Measurements from ENCODE around the gene PROKR1. TPM values are rescaled to one million over a fixed set of nuclear protein-coding genes. Genes with fewer than 3 reads are reported as not detected.

The PROKR1 gene
- total RNA-seq, 1 donor from 2014 or later, result not detected

GRCh38 chr2:68684197-68684596, 40.8 kb downstream of the PROKR1 start:
- intact Hi-C loops (cut with DNase I), result no loop called here
- Histone ChIP-seq H3K9me3 (no peaks in the 10 kb centered on the region), H3K27me3 (no peaks in the 10 kb centered on the region), H3K4me3 (no peak overlapping the region), H3K4me1 (no peaks in the 10 kb centered on the region), H3K36me3 (no peaks in the 10 kb centered on the region), H3K27ac (no peak overlapping the region)
- ATAC-seq, result no peak
- DNase-seq, result no peak
- TF ChIP-seq CTCF (IDR thresholded peaks at IDR 0.05), result no peak

GRCh38 chr2:68686178-68686577, 42.8 kb downstream of the PROKR1 start:
- Histone ChIP-seq H3K36me3 (no peaks in the 10 kb centered on the region), H3K9me3 (no peaks in the 10 kb centered on the region), H3K4me3 (no peak overlapping the region), H3K27ac (no peak overlapping the region), H3K27me3 (no peaks in the 10 kb centered on the region), H3K4me1 (peaks cover 4% of the 10 kb centered on the region)
- TF ChIP-seq CTCF (IDR thresholded peaks at IDR 0.05), result no peak
- no peak for DNase-seq
- no peak for ATAC-seq
- intact Hi-C loops (cut with DNase I), result no loop called here

GRCh38 chr2:68687018-68687417, 43.6 kb downstream of the PROKR1 start:
- DNase-seq (no peak), ATAC-seq (no peak)
- peaks cover 4% of the 10 kb centered on the region for H3K4me1 ChIP-seq
- H3K4me3 ChIP-seq, result no peak overlapping the region
- intact Hi-C loops (cut with DNase I), result no loop called here
- no peaks in the 10 kb centered on the region for H3K27me3 ChIP-seq
- H3K9me3 ChIP-seq, result no peaks in the 10 kb centered on the region
- no peaks in the 10 kb centered on the region for H3K36me3 ChIP-seq
- TF ChIP-seq CTCF (IDR thresholded peaks at IDR 0.05), result no peak
- H3K27ac ChIP-seq, result no peak overlapping the region

GRCh38 chr2:68689553-68690537, 46.5 kb downstream of the PROKR1 start:
- Histone ChIP-seq H3K4me1 (peaks cover 4% of the 10 kb centered on the region), H3K36me3 (no peaks in the 10 kb centered on the region), H3K27ac (peak overlapping the region; percentile 3), H3K4me3 (no peak overlapping the region), H3K27me3 (no peaks in the 10 kb centered on the region), H3K9me3 (no peaks in the 10 kb centered on the region)
- peak; percentile 75 for ATAC-seq
- intact Hi-C loops (cut with DNase I), result no loop called here
- no peak for TF ChIP-seq CTCF (IDR thresholded peaks at IDR 0.05)
- no peak for DNase-seq

- Histone ChIP-seq H3K27me3 (no peaks in the 10 kb centered on the region), H3K27ac (no peak overlapping the region), H3K9me3 (no peaks in the 10 kb centered on the region), H3K36me3 (no peaks in the 10 kb centered on the region), H3K4me3 (no peak overlapping the region), H3K4me1 (peaks cover 4% of the 10 kb centered on the region)
- TF ChIP-seq CTCF (IDR thresholded peaks at IDR 0.05), result no peak
- ATAC-seq, result no peak
- intact Hi-C loops (cut with DNase I), result no loop called here
- DNase-seq, result no peak
These were observed 47.5 kb downstream of the PROKR1 start for GRCh38 chr2:68690851-68691250.

Data from upper lobe of right lung (tissue), 1 donor.